Measurements from ENCODE around the gene PRKCQ. TPM values are rescaled to one million over a fixed set of nuclear protein-coding genes. Genes with fewer than 3 reads are reported as not detected.

Gene PRKCQ
- total and polyA plus RNA-seq, 7 donors = 6.6 to 76.3 (median 33.8) TPM

- Histone ChIP-seq H3K27ac (no peak overlapping the region), H3K4me1 (no peaks in the 10 kb centered on the region), H3K27me3 (ENCODE audit: insufficient read depth in 3 of 3, low read length in 2 of 3) (no peaks in the 10 kb centered on the region), H3K36me3 (ENCODE audit: insufficient read depth in 1 of 2, low read depth in 1 of 2) (peaks cover 0 to 59% of the 10 kb centered on the region in 2 donors), H3K9me3 (no peaks in the 10 kb centered on the region), H3K4me3 (no peak overlapping the region)
- 79 to 90% (median 80%) methylated on average over 10 of the region's 10 CpGs for whole genome bisulfite sequencing, 3 donors
- DNase-seq (no peak), ATAC-seq (no peak)
- TF ChIP-seq CTCF (IDR thresholded peaks at IDR 0.05) = no peak
- intact Hi-C loops (cut with DNase I) = no loop called here
Measured at GRCh38 chr10:6427357-6427959, 152.6 kb downstream of the PRKCQ start.

DNA sequence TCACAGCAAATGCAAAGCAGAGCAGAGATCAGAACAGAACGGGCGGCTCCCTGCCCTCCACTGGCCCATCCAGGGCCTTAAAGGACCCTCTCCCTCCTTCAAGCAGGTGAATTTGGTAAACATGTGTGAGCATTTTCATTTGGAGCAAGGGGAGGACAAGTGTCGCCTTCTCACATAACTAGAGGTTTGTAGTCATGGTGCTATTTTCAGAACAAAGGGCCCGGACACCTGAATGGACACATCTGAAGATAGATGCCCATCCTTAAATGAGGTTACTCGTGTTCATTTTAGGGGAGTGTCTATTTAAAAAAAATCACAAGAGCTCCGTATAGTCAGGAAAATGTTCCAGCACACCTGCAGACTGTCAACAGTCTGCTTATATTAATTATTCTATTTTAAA lies 153.8 kb downstream of the PRKCQ start:
- intact Hi-C loops (cut with DNase I) = no loop called here
- H3K36me3 ChIP-seq (ENCODE audit: insufficient read depth in 1 of 2, low read depth in 1 of 2) = peaks cover 0 to 49% of the 10 kb centered on the region in 2 donors
- ATAC-seq (peak; percentile 27 to 68 (median 42)), DNase-seq (no peak)
- no peaks in the 10 kb centered on the region for H3K27me3 ChIP-seq (ENCODE audit: insufficient read depth in 3 of 3, low read length in 2 of 3)
- no peak for TF ChIP-seq CTCF (IDR thresholded peaks at IDR 0.05)
- peak overlapping the region; percentile 60 for H3K27ac ChIP-seq
- WGBS, 3 donors = 65 to 84% (median 76%) methylated on average over 6 of the region's 6 CpGs
- H3K9me3 ChIP-seq = no peaks in the 10 kb centered on the region
- H3K4me1 ChIP-seq = no peaks in the 10 kb centered on the region
- no peak overlapping the region for H3K4me3 ChIP-seq

GRCh38 chr10:6423413-6424170 lies 156.5 kb downstream of the PRKCQ start:
- Histone ChIP-seq H3K27ac (peak overlapping the region; percentile 65), H3K4me3 (no peak overlapping the region), H3K9me3 (no peaks in the 10 kb centered on the region), H3K4me1 (no peaks in the 10 kb centered on the region), H3K36me3 (ENCODE audit: insufficient read depth in 1 of 2, low read depth in 1 of 2) (peaks cover 0 to 27% of the 10 kb centered on the region in 2 donors), H3K27me3 (ENCODE audit: insufficient read depth in 3 of 3, low read length in 2 of 3) (no peaks in the 10 kb centered on the region)
- ATAC-seq (peak in 1 of 4 donors; percentile 13), DNase-seq (no peak)
- WGBS, 3 donors = 86 to 89% (median 86%) methylated on average over 17 of the region's 17 CpGs
- no peak for TF ChIP-seq CTCF (IDR thresholded peaks at IDR 0.05)
- intact Hi-C loops (cut with DNase I) = no loop called here

DNA sequence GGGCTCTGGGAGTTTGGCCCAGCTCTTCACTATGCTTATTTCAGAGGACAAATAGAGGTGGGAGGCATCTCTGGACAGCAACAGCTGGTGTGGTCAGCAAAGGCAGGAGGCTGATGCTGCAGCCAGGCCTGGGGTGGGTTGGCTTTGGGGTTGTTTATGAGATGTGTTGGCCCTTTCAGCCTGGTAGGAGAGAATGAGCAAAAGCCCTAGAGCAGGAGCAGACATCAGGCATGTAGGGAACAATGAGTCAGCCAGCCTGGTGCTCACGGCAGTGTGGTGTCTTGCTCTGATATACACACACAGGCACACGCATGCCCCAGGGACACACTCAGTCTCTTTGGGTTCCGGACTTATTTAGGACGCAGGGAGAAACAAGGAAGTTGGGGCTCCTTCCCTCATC lies 157.1 kb downstream of the PRKCQ start:
- intact Hi-C loops (cut with DNase I) = no loop called here

More for the DNA sequence above, 157.1 kb downstream of the PRKCQ start:
- 70 to 78% (median 73%) methylated on average over 4 of the region's 4 CpGs for WGBS, 3 donors
- no peaks in the 10 kb centered on the region for H3K9me3 ChIP-seq
- peaks cover 0 to 21% of the 10 kb centered on the region in 2 donors for H3K36me3 ChIP-seq (ENCODE audit: insufficient read depth in 1 of 2, low read depth in 1 of 2)
- no peaks in the 10 kb centered on the region for H3K27me3 ChIP-seq (ENCODE audit: insufficient read depth in 3 of 3, low read length in 2 of 3)
- no peak for TF ChIP-seq CTCF (IDR thresholded peaks at IDR 0.05)
- H3K4me1 ChIP-seq = no peaks in the 10 kb centered on the region
- peak overlapping the region; percentile 65 for H3K27ac ChIP-seq
- no peak overlapping the region for H3K4me3 ChIP-seq
- peak; percentile 46 to 68 (median 62) for ATAC-seq
- DNase-seq = no peak
